Esophagus squamous epithelium (tissue), 4 donors: ENCODE results near the gene MECP2.

Experiments
- POLR2A ChIP-seq, 4 donors: fragments of 450-650 bp; IDR thresholded peaks; one replicate each; pipeline ENCODE4 v1.6.1; 2017; ENCODE audit warnings: antibody characterized with exemption in 4 of 4, mild to moderate bottlenecking in 4 of 4, moderate library complexity in 3 of 4
- TF ChIP-seq, protein P1 (sequence below), 6 experiments: fragments of 450-650 bp in 4 of 6; fragments of 200-600 bp in 2 of 6; sonication (generic) in 2 of 6; IDR thresholded peaks; one replicate each; pipeline ENCODE4 v1.5.1; 2016 to 2019; ENCODE audit warnings: antibody characterized with exemption in 6 of 6, mild to moderate bottlenecking in 4 of 6, moderate library complexity in 4 of 6

DNA sequence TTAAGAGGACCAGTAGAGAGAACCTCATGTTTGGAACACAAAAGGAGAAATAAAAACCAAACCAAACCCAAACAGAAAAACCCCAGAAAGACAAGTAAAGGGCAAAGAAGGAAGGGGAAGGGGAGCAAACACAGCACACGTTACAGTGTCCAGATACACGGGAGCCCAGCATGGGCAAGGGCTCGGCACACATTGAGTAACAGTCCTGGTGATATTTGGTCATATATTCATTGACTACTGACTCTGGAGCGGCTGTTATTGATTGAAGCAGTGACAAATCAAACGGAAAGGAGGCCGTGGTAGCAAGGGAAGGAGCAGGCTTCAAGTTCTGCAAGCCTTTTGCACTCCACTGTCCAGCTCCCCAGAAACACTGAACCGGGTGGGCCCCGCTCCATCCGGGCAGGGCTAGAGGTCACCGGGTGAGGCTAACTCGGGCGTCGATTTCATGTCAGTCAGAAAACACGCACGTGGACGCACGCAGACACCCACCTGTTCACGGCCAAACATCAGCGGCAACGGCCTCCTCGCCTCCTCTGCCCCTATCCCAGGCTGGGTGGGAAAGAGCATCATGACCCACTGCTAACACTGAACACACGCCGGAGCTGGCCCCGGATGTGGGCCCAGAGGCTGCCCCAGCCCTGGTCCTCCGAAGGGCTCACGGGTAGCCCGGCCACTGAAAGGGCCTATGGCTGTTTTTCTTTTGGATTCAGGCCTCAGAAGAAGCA, 74.1 kb downstream of the MECP2 start:
- TF ChIP-seq POLR2A (IDR thresholded peaks at IDR 0.05), result no peak
- TF ChIP-seq, protein P1, sequence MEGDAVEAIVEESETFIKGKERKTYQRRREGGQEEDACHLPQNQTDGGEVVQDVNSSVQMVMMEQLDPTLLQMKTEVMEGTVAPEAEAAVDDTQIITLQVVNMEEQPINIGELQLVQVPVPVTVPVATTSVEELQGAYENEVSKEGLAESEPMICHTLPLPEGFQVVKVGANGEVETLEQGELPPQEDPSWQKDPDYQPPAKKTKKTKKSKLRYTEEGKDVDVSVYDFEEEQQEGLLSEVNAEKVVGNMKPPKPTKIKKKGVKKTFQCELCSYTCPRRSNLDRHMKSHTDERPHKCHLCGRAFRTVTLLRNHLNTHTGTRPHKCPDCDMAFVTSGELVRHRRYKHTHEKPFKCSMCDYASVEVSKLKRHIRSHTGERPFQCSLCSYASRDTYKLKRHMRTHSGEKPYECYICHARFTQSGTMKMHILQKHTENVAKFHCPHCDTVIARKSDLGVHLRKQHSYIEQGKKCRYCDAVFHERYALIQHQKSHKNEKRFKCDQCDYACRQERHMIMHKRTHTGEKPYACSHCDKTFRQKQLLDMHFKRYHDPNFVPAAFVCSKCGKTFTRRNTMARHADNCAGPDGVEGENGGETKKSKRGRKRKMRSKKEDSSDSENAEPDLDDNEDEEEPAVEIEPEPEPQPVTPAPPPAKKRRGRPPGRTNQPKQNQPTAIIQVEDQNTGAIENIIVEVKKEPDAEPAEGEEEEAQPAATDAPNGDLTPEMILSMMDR (IDR thresholded peaks at IDR 0.05), result no peak
